Large intestine (tissue), 3 donors: ENCODE results near the gene BCAR3. TPM values are rescaled to one million over a fixed set of nuclear protein-coding genes. Genes with fewer than 3 reads are reported as not detected.

Experiments
- DNase-seq, 2 donors: peaks; one replicate each; pipeline versions ENCODE4 v3.0.0 to v3.0.0-alpha.2; 2013
- H3K27ac ChIP-seq: one replicate; pipeline ENCODE4 v1.5.1; 2013; ENCODE audit warnings: low read length
- H3K27me3 ChIP-seq: 2 replicates; pipeline ENCODE4 v1.6.1; 2013; ENCODE audit warnings: low read length; ENCODE audit not compliant: control insufficient read depth, insufficient read depth
- H3K36me3 ChIP-seq: 2 replicates; pipeline ENCODE4 v1.6.1; 2013; ENCODE audit warnings: low read length; ENCODE audit not compliant: control insufficient read depth, insufficient read depth
- H3K4me1 ChIP-seq: one replicate; pipeline ENCODE4 v1.6.1; 2013; ENCODE audit warnings: low read length; ENCODE audit not compliant: control insufficient read depth, insufficient read depth
- H3K4me3 ChIP-seq: one replicate; pipeline ENCODE4 v1.5.1; 2013; ENCODE audit warnings: low read length
- H3K9me3 ChIP-seq: one replicate; pipeline ENCODE4 v1.6.1; 2013; ENCODE audit warnings: mild to moderate bottlenecking, low read depth, low read length, moderate library complexity; ENCODE audit not compliant: control insufficient read depth
- WGBS: methylation state at CpG from one replicate; pipeline ENCODE4 v1.1.5; 2013; ENCODE audit warnings: low lambda C conversion rate; ENCODE audit not compliant: insufficient coverage; 5-methylcytosine and 5-hydroxymethylcytosine counted together
- polyA plus RNA-seq: library from polyadenylated mRNA; unstranded; fragments of 120-200 nt; gene quantifications from one replicate; pipeline ENCODE4 v1.2.1, GENCODE V29; 2013

BCAR3 gene
- polyA plus RNA-seq, 1 donor = 11.7 TPM

GRCh38 chr1:93720956-93721626 lies 39.5 kb upstream of the BCAR3 start:
- Histone ChIP-seq H3K4me1 (no peaks in the 10 kb centered on the region), H3K36me3 (no peaks in the 10 kb centered on the region), H3K27me3 (no peaks in the 10 kb centered on the region), H3K9me3 (no peaks in the 10 kb centered on the region), H3K27ac (no peak overlapping the region), H3K4me3 (no peak overlapping the region)
- no CpG with 5 or more reads among the region's 7 CpGs for WGBS
- DNase-seq = no peak

- no peak for DNase-seq
- no peaks in the 10 kb centered on the region for H3K27me3 ChIP-seq
- H3K36me3 ChIP-seq = no peaks in the 10 kb centered on the region
- H3K9me3 ChIP-seq = no peaks in the 10 kb centered on the region
- no CpG with 5 or more reads among the region's 7 CpGs for WGBS
- no peak overlapping the region for H3K4me3 ChIP-seq
- peaks cover 4% of the 10 kb centered on the region for H3K4me1 ChIP-seq
- H3K27ac ChIP-seq = no peak overlapping the region
Measured at GRCh38 chr1:93717640-93718039, 36.0 kb upstream of the BCAR3 start.

- DNase-seq = no peak
- Histone ChIP-seq H3K4me1 (peaks cover 4% of the 10 kb centered on the region), H3K27me3 (no peaks in the 10 kb centered on the region), H3K36me3 (no peaks in the 10 kb centered on the region), H3K9me3 (no peaks in the 10 kb centered on the region), H3K4me3 (no peak overlapping the region), H3K27ac (no peak overlapping the region)
- no CpG with 5 or more reads among the region's 2 CpGs for WGBS
Measured at GRCh38 chr1:93716941-93717368, 35.3 kb upstream of the BCAR3 start.

- no peak for DNase-seq
- Histone ChIP-seq H3K4me1 (peaks cover 4% of the 10 kb centered on the region), H3K27ac (no peak overlapping the region), H3K9me3 (no peaks in the 10 kb centered on the region), H3K27me3 (no peaks in the 10 kb centered on the region), H3K4me3 (no peak overlapping the region), H3K36me3 (no peaks in the 10 kb centered on the region)
- no CpG with 5 or more reads among the region's 1 CpG for WGBS
Measured at GRCh38 chr1:93716163-93716562, 34.5 kb upstream of the BCAR3 start.

- peak in 1 of 2 donors; percentile 25 for DNase-seq
- H3K27me3 ChIP-seq = no peaks in the 10 kb centered on the region
- no peak overlapping the region for H3K27ac ChIP-seq
- no peaks in the 10 kb centered on the region for H3K36me3 ChIP-seq
- peaks cover 7% of the 10 kb centered on the region for H3K4me1 ChIP-seq
- no peak overlapping the region for H3K4me3 ChIP-seq
- no peaks in the 10 kb centered on the region for H3K9me3 ChIP-seq
- no CpG with 5 or more reads among the region's 10 CpGs for WGBS
Measured at GRCh38 chr1:93715529-93716126, 34.0 kb upstream of the BCAR3 start.

GRCh38 chr1:93714356-93714755 lies 32.7 kb upstream of the BCAR3 start:
- Histone ChIP-seq H3K36me3 (no peaks in the 10 kb centered on the region), H3K27me3 (no peaks in the 10 kb centered on the region), H3K9me3 (no peaks in the 10 kb centered on the region), H3K27ac (no peak overlapping the region), H3K4me1 (peaks cover 16% of the 10 kb centered on the region), H3K4me3 (no peak overlapping the region)
- 86% methylated on average over 1 of the region's 1 CpG for WGBS
- DNase-seq = no peak

GRCh38 chr1:93713341-93713740 lies 31.7 kb upstream of the BCAR3 start:
- Histone ChIP-seq H3K27ac (no peak overlapping the region), H3K4me1 (peaks cover 26% of the 10 kb centered on the region), H3K36me3 (no peaks in the 10 kb centered on the region), H3K4me3 (no peak overlapping the region), H3K9me3 (no peaks in the 10 kb centered on the region), H3K27me3 (no peaks in the 10 kb centered on the region)
- peak in 1 of 2 donors; percentile 52 for DNase-seq

- Histone ChIP-seq H3K9me3 (no peaks in the 10 kb centered on the region), H3K27me3 (no peaks in the 10 kb centered on the region), H3K4me1 (peaks cover 26% of the 10 kb centered on the region), H3K4me3 (no peak overlapping the region), H3K36me3 (no peaks in the 10 kb centered on the region), H3K27ac (no peak overlapping the region)
- no peak for DNase-seq
- 92% methylated on average over 2 of the region's 2 CpGs for WGBS
Measured at GRCh38 chr1:93712741-93713140, 31.1 kb upstream of the BCAR3 start.

- DNase-seq = peak in 1 of 2 donors; percentile 64
- H3K4me3 ChIP-seq = no peak overlapping the region
- H3K27me3 ChIP-seq = no peaks in the 10 kb centered on the region
- 60% methylated on average over 1 of the region's 10 CpGs for WGBS
- H3K4me1 ChIP-seq = peaks cover 26% of the 10 kb centered on the region
- no peaks in the 10 kb centered on the region for H3K9me3 ChIP-seq
- H3K27ac ChIP-seq = no peak overlapping the region
- H3K36me3 ChIP-seq = no peaks in the 10 kb centered on the region
Measured at GRCh38 chr1:93710499-93711453, 29.1 kb upstream of the BCAR3 start.

- Histone ChIP-seq H3K4me1 (peaks cover 26% of the 10 kb centered on the region), H3K27ac (no peak overlapping the region), H3K9me3 (no peaks in the 10 kb centered on the region), H3K4me3 (no peak overlapping the region), H3K36me3 (no peaks in the 10 kb centered on the region), H3K27me3 (no peaks in the 10 kb centered on the region)
- no CpG with 5 or more reads among the region's 9 CpGs for WGBS
- peak; percentile 36 to 72 for DNase-seq
Measured at GRCh38 chr1:93708734-93709481, 27.3 kb upstream of the BCAR3 start.
